HG03060 (cell line): ENCODE measurements around the gene RPS6KB1.
"Not testable (repeated sequence)": the region's sequence is repeated elsewhere in the genome, so short reads cannot be mapped to it uniquely, and the experiment has no call there.

ENCODE experiments used
- ATAC-seq: cut with Tn5 transposase; IDR thresholded peaks from one replicate; pipeline ENCODE4 v1.9.1; 2021; ENCODE audit warnings: low read depth, moderate number of reproducible peaks; ENCODE audit not compliant: unreplicated experiment

The RPS6KB1 gene

DNA sequence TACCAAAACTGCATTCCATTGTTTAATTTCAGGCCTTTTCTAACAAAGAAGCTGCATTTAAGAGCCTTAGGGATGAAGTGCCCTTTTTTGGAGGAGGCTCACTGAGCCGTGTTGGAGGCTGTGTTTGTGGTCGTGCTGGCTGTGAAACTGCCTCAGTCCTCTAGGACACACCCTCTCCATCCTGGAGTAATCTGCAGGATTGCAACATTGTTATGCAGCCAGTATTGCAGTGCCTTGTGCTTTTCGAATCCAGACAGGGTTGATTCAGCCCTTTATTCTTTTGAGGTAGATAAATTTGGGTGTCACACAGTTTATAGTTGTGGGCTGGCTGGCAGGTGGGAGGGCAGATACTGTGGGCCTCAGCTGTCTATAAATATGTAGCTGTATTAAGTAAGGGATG is 37.8 kb downstream of the RPS6KB1 start:
- ATAC-seq = not testable (repeated sequence)

DNA sequence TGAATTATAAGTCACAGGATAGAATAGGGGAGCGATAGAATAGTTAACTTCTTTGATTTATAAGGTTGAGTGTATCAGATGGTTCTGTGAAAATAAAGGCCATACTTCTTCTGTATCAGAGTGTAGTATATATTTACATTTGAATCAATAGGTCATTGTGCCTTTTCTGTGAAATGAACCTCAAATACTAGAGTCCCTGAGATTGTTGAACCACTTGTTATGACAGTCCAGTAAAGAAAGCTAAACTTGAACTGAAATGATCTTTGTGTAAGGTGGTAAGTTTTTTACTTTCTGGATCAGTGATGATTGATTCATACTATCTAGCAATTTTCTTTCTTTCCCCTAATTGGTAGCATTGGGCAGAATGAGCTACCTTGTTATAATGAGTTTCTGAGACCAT is 40.4 kb downstream of the RPS6KB1 start:
- ATAC-seq = not testable (repeated sequence)

DNA sequence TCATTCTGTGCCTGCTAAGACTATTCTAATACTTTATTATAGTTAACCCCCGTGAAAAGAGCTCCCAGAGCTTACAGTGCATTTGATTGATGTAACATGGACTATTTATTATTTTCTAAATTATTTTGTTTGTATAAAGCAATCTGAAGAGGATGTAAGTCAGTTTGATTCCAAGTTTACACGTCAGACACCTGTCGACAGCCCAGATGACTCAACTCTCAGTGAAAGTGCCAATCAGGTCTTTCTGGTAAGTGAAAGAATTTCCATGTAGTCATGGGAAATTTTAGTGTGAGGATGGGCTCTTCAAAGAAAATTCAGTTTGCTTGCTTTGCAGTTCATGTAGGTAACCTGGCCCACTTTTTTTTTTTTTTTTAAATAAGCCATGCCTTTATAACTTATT is 47.8 kb downstream of the RPS6KB1 start:
- not testable (repeated sequence) for ATAC-seq

DNA sequence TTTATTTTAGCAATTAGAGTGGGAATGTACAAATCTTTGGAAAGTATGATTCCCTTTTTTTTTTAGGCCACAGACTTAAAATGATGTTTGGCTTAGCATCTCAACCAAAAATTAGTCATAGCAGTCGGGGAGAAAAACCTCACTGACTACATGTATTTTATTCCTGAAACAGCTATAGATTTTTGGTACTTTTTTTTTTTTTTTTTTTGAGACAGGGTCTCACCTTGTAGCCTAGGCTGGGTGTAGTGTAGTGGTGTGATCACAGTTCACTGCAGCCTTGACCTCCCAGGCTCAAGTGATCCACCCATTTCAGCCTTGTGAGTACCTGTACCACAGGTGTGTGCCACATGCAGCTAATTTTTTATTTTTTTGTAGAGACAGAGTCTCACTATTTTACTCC is 48.2 kb downstream of the RPS6KB1 start:
- no peak for ATAC-seq

DNA sequence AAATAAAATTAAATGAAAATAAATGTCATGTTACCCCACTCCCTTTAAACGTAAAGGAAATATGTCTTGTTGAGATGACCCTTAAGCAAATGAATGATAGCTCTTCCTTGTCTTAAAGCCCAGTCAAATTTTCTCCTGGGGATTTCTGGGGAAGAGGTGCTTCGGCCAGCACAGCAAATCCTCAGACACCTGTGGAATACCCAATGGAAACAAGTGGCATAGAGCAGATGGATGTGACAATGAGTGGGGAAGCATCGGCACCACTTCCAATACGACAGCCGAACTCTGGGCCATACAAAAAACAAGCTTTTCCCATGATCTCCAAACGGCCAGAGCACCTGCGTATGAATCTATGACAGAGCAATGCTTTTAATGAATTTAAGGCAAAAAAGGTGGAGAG is 53.5 kb downstream of the RPS6KB1 start:
- not testable (repeated sequence) for ATAC-seq

DNA sequence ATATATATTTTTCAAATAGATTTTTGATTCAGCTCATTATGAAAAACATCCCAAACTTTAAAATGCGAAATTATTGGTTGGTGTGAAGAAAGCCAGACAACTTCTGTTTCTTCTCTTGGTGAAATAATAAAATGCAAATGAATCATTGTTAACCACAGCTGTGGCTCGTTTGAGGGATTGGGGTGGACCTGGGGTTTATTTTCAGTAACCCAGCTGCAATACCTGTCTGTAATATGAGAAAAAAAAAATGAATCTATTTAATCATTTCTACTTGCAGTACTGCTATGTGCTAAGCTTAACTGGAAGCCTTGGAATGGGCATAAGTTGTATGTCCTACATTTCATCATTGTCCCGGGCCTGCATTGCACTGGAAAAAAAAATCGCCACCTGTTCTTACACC is 54.4 kb downstream of the RPS6KB1 start:
- not testable (repeated sequence) for ATAC-seq

DNA sequence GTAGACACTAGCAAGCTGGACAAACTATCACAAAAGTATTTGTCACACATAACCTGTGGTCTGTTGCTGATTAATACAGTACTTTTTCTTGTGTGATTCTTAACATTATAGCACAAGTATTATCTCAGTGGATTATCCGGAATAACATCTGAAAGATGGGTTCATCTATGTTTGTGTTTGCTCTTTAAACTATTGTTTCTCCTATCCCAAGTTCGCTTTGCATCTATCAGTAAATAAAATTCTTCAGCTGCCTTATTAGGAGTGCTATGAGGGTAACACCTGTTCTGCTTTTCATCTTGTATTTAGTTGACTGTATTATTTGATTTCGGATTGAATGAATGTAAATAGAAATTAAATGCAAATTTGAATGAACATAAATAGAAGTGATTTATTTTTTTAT is 57.1 kb downstream of the RPS6KB1 start:
- ATAC-seq = no peak

DNA sequence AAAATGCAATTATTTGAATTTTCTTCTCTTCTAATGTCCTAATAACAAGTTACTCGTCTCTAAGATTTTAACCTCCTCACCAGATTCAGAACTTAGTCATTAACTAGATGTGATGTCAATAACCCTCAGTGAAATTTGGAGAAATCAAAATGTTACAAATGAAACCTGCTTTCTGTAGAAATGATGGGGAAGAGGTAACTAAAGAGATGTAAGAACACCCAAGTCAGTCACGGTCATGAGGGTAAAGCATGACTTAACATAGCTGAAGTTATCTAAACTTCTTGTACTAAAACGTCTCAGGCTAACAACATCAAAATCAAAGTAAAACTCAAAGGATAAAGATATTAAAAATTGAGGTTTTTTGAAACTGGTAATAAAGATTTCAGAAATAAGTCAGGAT is 61.9 kb downstream of the RPS6KB1 start:
- ATAC-seq = no peak

DNA sequence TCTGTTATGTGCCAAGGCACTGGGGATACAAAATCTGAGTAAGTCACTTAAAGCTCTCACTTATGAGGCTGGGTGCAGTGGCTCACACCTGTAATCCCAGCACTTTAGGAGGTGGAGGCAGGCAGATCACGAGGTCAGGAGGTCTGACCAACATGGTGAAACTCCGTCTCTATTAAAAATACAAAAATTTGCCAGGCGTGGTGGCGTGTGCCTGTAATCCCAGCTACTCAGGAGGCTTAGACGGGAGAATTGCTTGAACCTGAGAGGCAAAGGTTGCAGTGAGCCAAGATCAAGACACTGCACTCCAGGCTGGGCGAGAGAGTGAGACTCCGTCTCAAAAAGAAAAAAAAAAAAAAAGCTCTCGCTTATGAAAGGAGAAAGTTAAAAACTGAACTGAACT is 66.7 kb downstream of the RPS6KB1 start:
- ATAC-seq = not testable (repeated sequence)

DNA sequence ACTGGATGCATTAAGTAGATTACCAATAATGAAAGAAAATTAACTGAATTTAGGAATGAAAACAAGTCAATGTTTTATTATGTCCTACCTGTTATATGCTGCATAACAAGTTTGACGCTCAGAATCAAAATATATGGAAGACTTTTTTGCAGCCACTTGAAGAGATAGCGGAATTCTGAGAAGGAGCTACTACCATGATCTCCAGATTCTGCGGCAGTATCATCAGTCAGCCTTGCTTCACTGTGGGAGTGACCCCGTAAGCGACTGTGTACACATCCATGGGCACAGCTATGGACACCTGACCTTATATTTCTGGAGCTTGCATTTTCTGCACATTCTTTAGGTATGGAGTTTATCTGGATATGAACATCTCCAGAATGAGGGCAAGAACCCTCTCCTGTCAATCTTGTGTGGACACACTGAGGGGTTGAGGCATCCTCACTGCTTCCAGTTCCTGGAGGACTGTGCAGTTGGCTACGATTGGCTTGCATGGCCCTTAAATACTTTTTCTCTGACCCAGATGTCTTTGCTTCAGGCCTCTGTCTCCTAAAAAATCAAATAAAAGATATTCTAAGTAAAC is 69.9 kb downstream of the RPS6KB1 start:
- ATAC-seq = no peak

DNA sequence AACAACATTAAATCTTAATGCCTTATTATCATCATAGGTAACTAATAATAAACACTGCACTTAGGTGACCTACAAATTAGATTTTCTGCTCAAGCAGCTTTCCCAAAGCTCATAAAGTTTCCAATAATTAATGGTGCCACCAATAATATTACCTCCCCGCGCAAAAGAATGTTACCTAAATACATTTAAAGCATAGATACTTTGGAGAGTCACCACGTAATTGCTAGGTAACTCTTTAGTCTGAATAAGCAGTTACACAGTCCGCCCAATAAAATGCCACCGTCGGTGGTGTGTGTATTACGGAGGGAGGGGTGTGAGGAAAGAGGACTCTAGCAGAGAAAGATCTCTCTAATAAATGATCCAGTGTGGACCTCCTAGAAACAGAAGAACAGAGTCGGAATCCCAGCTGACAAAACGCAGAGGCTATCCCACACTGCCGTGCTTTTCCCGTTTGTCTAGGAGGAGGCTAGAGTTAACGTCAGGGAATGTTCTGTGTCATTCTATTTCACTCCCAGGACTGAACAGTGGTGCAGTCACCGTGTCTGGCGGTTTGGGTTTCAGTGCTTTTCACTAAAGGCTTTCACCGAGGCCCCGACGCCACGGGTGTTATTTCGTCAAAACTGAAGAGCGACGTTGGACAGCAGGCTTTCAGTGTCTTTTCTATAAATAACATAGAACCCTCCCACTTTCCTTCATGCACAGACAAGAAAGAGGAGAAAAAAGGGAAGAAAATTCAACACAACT is 71.0 kb downstream of the RPS6KB1 start:
- ATAC-seq = no peak

DNA sequence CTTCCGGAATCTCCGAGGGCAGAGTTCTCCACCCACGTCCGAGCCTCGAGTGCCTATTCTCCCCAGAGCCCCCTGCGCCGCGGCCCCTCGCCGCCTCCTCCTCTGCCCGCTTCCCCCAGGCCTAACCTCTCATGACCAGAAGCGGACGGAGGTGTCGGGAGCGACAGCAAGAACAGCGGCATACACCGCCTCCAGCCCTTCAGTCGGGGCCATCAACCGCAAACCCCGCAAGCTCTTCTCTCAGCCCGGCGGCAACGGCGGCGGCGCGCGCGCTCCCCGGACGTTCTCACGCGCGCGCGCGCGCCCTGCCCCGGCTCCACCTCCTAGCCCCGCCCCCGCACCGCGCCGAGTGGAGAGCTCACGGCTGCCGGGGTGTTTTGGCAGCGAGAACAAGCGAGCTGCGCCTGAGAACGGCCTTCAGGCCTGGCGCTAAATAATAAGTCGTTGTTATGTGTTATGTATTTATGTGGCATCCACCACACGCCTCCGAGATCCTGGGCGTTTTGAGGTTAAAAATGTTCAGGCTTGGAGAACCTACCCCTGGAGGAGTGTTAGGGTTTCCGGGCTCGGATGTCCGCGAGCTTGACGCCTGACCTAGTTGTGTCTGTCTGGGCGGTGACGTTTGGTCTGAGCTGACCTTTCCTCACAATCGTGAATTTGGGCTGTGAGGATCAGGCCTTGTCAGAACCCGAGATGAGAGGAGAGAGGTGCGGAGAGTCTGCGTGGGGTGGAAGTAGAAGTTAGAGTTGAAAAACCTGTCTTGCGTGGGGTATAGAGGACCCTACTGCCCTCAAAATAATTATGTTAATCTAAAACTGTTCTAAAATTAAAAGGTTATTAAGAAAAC is 71.8 kb downstream of the RPS6KB1 start, which contains the start of gene RNFT1:
Gene RNFT1, minus strand, starts transcription at position 259 of the 847 bp plus-strand sequence. Its CDS starts 77 bp downstream, at position 182.
- ATAC-seq = no peak

DNA sequence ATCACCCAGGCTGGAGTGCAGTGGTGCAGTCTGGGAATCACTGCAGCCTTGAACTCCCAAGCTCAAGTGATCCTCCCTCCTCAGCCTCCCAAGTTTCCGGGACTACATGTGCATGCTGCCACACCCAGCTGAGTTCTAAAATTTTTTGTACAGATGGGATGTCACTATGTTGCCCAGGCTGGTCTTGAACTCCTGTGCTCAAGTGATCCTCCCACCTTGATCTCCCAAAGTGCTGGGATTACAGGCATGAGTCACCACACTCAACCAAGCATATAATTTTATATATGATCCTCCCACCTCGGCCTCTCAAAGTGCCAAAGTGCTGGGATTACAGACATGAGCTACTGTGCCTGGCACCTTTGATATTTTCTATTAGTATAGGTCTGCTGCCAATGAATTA is 78.8 kb downstream of the RPS6KB1 start:
- not testable (repeated sequence) for ATAC-seq

DNA sequence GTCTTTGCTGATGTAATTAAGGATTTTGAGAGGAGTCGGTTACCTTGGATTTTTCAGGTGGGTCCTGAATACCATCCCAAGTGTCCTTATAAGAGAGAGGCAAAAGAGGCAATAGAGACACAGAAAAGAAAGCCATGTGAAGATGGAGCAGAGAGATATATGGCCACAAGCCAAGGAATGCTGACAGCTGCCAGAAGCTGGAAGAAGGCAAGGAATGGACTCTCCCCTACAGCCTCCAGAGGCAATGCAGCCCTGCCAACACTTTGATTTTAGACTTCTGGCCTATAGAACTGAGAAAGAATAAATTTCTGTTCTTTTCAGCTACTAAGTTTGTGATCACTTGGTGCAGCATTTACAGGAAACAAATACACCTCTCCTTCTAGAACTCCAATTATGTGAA is 79.9 kb downstream of the RPS6KB1 start:
- no peak for ATAC-seq

DNA sequence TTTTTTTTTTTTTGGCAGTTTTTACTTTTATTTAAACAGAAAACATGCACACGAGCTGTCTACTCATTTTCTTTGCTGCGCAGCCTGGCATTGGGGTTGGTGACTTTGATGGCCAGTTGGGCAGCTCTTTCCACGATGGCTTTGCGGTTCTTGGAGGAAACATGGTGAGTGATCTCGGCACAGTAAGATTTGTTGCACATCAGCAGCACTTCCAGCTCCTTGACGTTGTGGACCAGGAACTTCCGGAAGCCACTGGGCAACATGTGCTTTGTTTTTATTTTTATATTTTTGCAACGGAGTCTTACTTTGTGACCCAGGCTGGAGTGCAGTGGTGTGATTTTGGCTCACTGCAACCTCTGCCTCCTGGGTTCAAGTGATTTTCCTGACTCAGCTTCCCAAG is 80.6 kb downstream of the RPS6KB1 start:
- not testable (repeated sequence) for ATAC-seq

DNA sequence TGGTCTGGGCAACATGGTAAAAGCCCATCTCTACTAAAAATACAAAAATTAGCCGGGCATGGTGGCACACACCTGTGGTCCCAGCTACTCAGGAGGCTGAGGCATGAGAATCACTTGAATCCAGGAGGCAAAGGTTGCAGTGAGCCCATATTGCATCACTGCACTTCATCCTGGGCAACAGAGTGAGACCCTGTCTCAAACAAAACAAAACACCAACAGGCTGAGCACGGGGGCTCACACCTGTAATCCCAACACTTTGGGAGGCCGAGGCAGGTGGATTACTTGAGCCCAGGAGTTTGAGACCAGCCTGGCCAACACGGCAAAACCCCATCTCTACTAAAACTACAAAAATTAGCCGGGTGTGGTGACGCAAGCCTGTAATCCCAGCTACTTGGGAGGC is 82.2 kb downstream of the RPS6KB1 start:
- not testable (repeated sequence) for ATAC-seq

DNA sequence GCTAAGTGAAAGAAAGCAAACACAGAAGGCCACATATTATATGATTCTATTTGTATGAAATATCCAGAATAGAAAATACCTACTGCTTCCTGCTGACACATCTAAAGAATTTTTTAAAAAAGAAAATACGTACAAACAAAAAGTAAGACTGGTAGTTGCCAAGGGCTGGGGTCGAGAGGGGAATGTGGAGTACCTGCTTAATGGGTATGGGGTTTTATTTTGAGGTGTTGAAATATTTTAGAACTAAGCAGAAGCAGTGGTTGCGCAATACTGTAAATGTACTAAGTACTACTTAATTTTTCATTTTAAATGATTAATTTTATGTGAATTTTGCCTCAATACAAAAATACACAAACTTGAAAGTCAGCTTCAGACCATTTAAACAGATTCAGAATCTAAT is 103.7 kb downstream of the RPS6KB1 start:
- not testable (repeated sequence) for ATAC-seq
